Measurements from ENCODE around the gene POU3F1. TPM values are rescaled to one million over a fixed set of nuclear protein-coding genes. Genes with fewer than 3 reads are reported as not detected.

The POU3F1 gene
- total RNA-seq, 3 donors from 2014 or later = 0.29 TPM; not detected in 2

GRCh38 chr1:37997256-37998088 lies 49.1 kb downstream of the POU3F1 start:
- no peak for DNase-seq (ENCODE audit: low spot score in 2 of 2)
- H3K4me1 ChIP-seq = peaks cover 9 to 33% of the 10 kb centered on the region in 2 donors
- no peaks in the 10 kb centered on the region for H3K36me3 ChIP-seq
- TF ChIP-seq POLR2A (IDR thresholded peaks at IDR 0.05) = no peak
- no peak for TF ChIP-seq POLR2AphosphoS5 (IDR thresholded peaks at IDR 0.05)
- TF ChIP-seq CTCF (IDR thresholded peaks at IDR 0.05) = no peak
- H3K9me3 ChIP-seq = no peaks in the 10 kb centered on the region
- no peaks in the 10 kb centered on the region for H3K27me3 ChIP-seq
- peak overlapping the region; percentile 85 to 95 for H3K27ac ChIP-seq
- no peak overlapping the region for H3K4me3 ChIP-seq
- intact Hi-C loops (cut with DNase I; ENCODE audit: low total_unique reads) = no loop called here

GRCh38 chr1:37995751-37996345 lies 50.7 kb downstream of the POU3F1 start:
- Histone ChIP-seq H3K27ac (peak overlapping the region; percentile 85 to 95), H3K9me3 (no peaks in the 10 kb centered on the region), H3K4me1 (peaks cover 9 to 25% of the 10 kb centered on the region in 2 donors), H3K36me3 (no peaks in the 10 kb centered on the region), H3K27me3 (no peaks in the 10 kb centered on the region), H3K4me3 (peak overlapping the region; percentile 48 to 74 (median 64))
- intact Hi-C loops (cut with DNase I; ENCODE audit: low total_unique reads) = no loop called here
- peak; percentile 69 to 80 for DNase-seq (ENCODE audit: low spot score in 2 of 2)
- TF ChIP-seq POLR2A (IDR thresholded peaks at IDR 0.05) (no peak), POLR2AphosphoS5 (IDR thresholded peaks at IDR 0.05) (peak; percentile 70 to 93 (median 84))

GRCh38 chr1:37994886-37995566 lies 51.6 kb downstream of the POU3F1 start:
- no peak for DNase-seq (ENCODE audit: low spot score in 2 of 2)
- H3K4me1 ChIP-seq = peaks cover 9 to 21% of the 10 kb centered on the region in 2 donors
- H3K27me3 ChIP-seq = no peaks in the 10 kb centered on the region
- peak overlapping the region; percentile 63 to 85 for H3K27ac ChIP-seq
- TF ChIP-seq POLR2A (IDR thresholded peaks at IDR 0.05) (no peak), CTCF (IDR thresholded peaks at IDR 0.05) (no peak)
- H3K36me3 ChIP-seq = no peaks in the 10 kb centered on the region
- H3K4me3 ChIP-seq = peak overlapping the region in 2 of 3 donors; percentile 64 to 74
- no peaks in the 10 kb centered on the region for H3K9me3 ChIP-seq
- intact Hi-C loops (cut with DNase I; ENCODE audit: low total_unique reads) = no loop called here

Other genes with a start within 250 kb of the POU3F1 start
- gene C1orf122, start 239.0 kb downstream of the POU3F1 start, total RNA-seq = 10 to 100 TPM; 58.5 to 64.6 (median 58.9) TPM
- gene YRDC, start 238.6 kb downstream of the POU3F1 start, total RNA-seq = 10 to 100 TPM; 11.6 to 19.3 (median 12.5) TPM
- 1 to 10 TPM; 4.9 to 5.3 (median 5.0) TPM for gene MTF1, start 187.2 kb downstream of the POU3F1 start, total RNA-seq
- 10 to 100 TPM; 21.3 to 34.1 (median 25.6) TPM for gene INPP5B, start 99.7 kb downstream of the POU3F1 start, total RNA-seq
- gene SF3A3, start 56.8 kb downstream of the POU3F1 start, total RNA-seq = 10 to 100 TPM; 51.8 to 61.8 (median 54.4) TPM
- 10 to 100 TPM; 11.8 to 22.6 (median 21.4) TPM for gene FHL3, start 41.3 kb downstream of the POU3F1 start, total RNA-seq
- 10 to 100 TPM; 22.6 to 29.2 (median 25.6) TPM for gene UTP11, start 34.1 kb downstream of the POU3F1 start, total RNA-seq